Neural progenitor cell (in vitro differentiated cells): Measurements from ENCODE around the gene GOLGA1. TPM values are rescaled to one million over a fixed set of nuclear protein-coding genes. Genes with fewer than 3 reads are reported as not detected.

Source experiments
- DNase-seq: peaks from one replicate; pipeline ENCODE4 v3.0.0-alpha.2; 2016; ENCODE audit warnings: low spot score
- H2AFZ ChIP-seq: fragments of 200-600 bp; sonication (generic); replicated peaks from 2 replicates; pipeline ENCODE4 v1.6.1; 2016; ENCODE audit warnings: antibody characterized with exemption
- H3F3A ChIP-seq: fragments of 200-600 bp; sonication (generic); 2 replicates; pipeline ENCODE4 v1.6.1; 2016; ENCODE audit warnings: antibody characterized with exemption, low read depth
- H3K27ac ChIP-seq: fragments of 200-600 bp; sonication (generic); 2 replicates; pipeline ENCODE4 v1.5.1; 2016; ENCODE audit warnings: mild to moderate bottlenecking
- H3K27me3 ChIP-seq: fragments of 200-600 bp; sonication (generic); 2 replicates; pipeline ENCODE4 v1.6.1; 2016; ENCODE audit warnings: mild to moderate bottlenecking, moderate library complexity
- H3K36me3 ChIP-seq: fragments of 200-600 bp; sonication (generic); 2 replicates; pipeline ENCODE4 v1.5.1; 2016
- H3K4me1 ChIP-seq: fragments of 200-600 bp; sonication (generic); 2 replicates; pipeline ENCODE4 v1.6.1; 2016; ENCODE audit warnings: mixed run types
- H3K4me2 ChIP-seq: fragments of 200-600 bp; sonication (generic); 2 replicates; pipeline ENCODE4 v1.6.1; 2016
- H3K4me3 ChIP-seq: fragments of 200-600 bp; sonication (generic); 2 replicates; pipeline ENCODE4 v1.5.1; 2016
- H3K79me2 ChIP-seq: fragments of 200-600 bp; sonication (generic); 2 replicates; pipeline ENCODE4 v1.6.1; 2016; ENCODE audit warnings: low read depth
- H3K9ac ChIP-seq: fragments of 200-600 bp; sonication (generic); 2 replicates; pipeline ENCODE4 v1.6.1; 2016
- H3K9me3 ChIP-seq: fragments of 200-600 bp; sonication (generic); 2 replicates; pipeline ENCODE4 v1.5.1; 2016; ENCODE audit warnings: low read depth
- H4K20me1 ChIP-seq: fragments of 200-600 bp; sonication (generic); 2 replicates; pipeline ENCODE4 v1.6.1; 2016; ENCODE audit warnings: low read depth
- H3K27ac Mint-ChIP-seq: 3 replicates; pipeline ENCODE4 v1.8.0; 2021; ENCODE audit warnings: mixed read lengths
- H3K27me3 Mint-ChIP-seq: 2 replicates; pipeline ENCODE4 v1.8.0; 2022; ENCODE audit warnings: low read depth, mild to moderate bottlenecking, inconsistent platforms, moderate library complexity, mixed read lengths; ENCODE audit not compliant: insufficient read depth
- H3K36me3 Mint-ChIP-seq: 3 replicates; pipeline ENCODE4 v1.8.0; 2021; ENCODE audit warnings: mixed read lengths
- H3K4me1 Mint-ChIP-seq: 3 replicates; pipeline ENCODE4 v1.8.0; 2021; ENCODE audit warnings: mixed read lengths
- H3K4me3 Mint-ChIP-seq: 3 replicates; pipeline ENCODE4 v1.8.0; 2021; ENCODE audit warnings: mild to moderate bottlenecking, moderate library complexity, mixed read lengths
- H3K9me3 Mint-ChIP-seq: 3 replicates; pipeline ENCODE4 v1.8.0; 2020; ENCODE audit warnings: mixed read lengths
- CTCF ChIP-seq: fragments of 200-600 bp; sonication (generic); IDR thresholded peaks from 2 replicates; pipeline ENCODE4 v1.5.1; 2017; ENCODE audit warnings: antibody characterized with exemption, mild to moderate bottlenecking
- EZH2 ChIP-seq: fragments of 200-600 bp; sonication (generic); IDR thresholded peaks from 2 replicates; pipeline ENCODE4 v1.6.1; 2017; ENCODE audit warnings: antibody characterized with exemption, mild to moderate bottlenecking, moderate library complexity
- EZH2phosphoT487 ChIP-seq: fragments of 200-600 bp; sonication (generic); IDR thresholded peaks from 2 replicates; pipeline ENCODE4 v1.6.1; 2017; ENCODE audit warnings: antibody characterized with exemption
- total RNA-seq: library from RNA; depleted of rRNA; stranded (reverse); fragments of >200 nt; gene quantifications from 2 replicates; pipeline ENCODE4 v1.2.3, GENCODE V29; 2015; ENCODE audit warnings: low replicate concordance

The GOLGA1 gene
- total RNA-seq, 1 donor from 2014 or later: 17.8 TPM

GRCh38 chr9:124975131-124975530, 34.2 kb upstream of the GOLGA1 start:
- H3K4me3 Mint-ChIP-seq: no peak overlapping the region
- peaks cover 8% of the 10 kb centered on the region for H3K36me3 Mint-ChIP-seq
- Histone ChIP-seq H3K36me3 (peaks cover 9% of the 10 kb centered on the region), H3K79me2 (no peaks in the 10 kb centered on the region), H3K27ac (no peak overlapping the region), H2AFZ (no peak overlapping the region), H3K9ac (no peak overlapping the region), H4K20me1 (no peaks in the 10 kb centered on the region), H3K9me3 (no peaks in the 10 kb centered on the region), H3K4me3 (no peak overlapping the region), H3K4me1 (no peaks in the 10 kb centered on the region), H3K4me2 (no peak overlapping the region), H3F3A (no peaks in the 10 kb centered on the region), H3K27me3 (no peaks in the 10 kb centered on the region)
- H3K4me1 Mint-ChIP-seq: no peaks in the 10 kb centered on the region
- DNase-seq: no peak
- no peaks in the 10 kb centered on the region for H3K9me3 Mint-ChIP-seq
- no peak for TF ChIP-seq EZH2
- TF ChIP-seq CTCF: no peak
- no peak for TF ChIP-seq EZH2phosphoT487
- H3K27ac Mint-ChIP-seq: no peak overlapping the region
- peaks cover 2% of the 10 kb centered on the region for H3K27me3 Mint-ChIP-seq

GRCh38 chr9:124973807-124974206, 32.9 kb upstream of the GOLGA1 start:
- no peak for DNase-seq
- no peak overlapping the region for H3K4me3 ChIP-seq
- Mint-ChIP-seq H3K4me1 (no peaks in the 10 kb centered on the region), H3K27ac (no peak overlapping the region), H3K9me3 (no peaks in the 10 kb centered on the region), H3K27me3 (peaks cover 2% of the 10 kb centered on the region), H3K4me3 (no peak overlapping the region), H3K36me3 (peaks cover 9% of the 10 kb centered on the region)
- no peaks in the 10 kb centered on the region for H3K4me1 ChIP-seq
- no peak overlapping the region for H2AFZ ChIP-seq
- H3K79me2 ChIP-seq: no peaks in the 10 kb centered on the region
- TF ChIP-seq EZH2phosphoT487: no peak
- no peak for TF ChIP-seq EZH2
- no peak for TF ChIP-seq CTCF
- H3K27ac ChIP-seq: no peak overlapping the region
- no peak overlapping the region for H3K9ac ChIP-seq
- H3K9me3 ChIP-seq: no peaks in the 10 kb centered on the region
- H3K36me3 ChIP-seq: peaks cover 9% of the 10 kb centered on the region
- no peak overlapping the region for H3K4me2 ChIP-seq
- H4K20me1 ChIP-seq: no peaks in the 10 kb centered on the region
- no peaks in the 10 kb centered on the region for H3K27me3 ChIP-seq
- no peaks in the 10 kb centered on the region for H3F3A ChIP-seq

- no peaks in the 10 kb centered on the region for H3K4me1 Mint-ChIP-seq
- peaks cover 9% of the 10 kb centered on the region for H3K36me3 ChIP-seq
- H3K27ac Mint-ChIP-seq: no peak overlapping the region
- peaks cover 2% of the 10 kb centered on the region for H3K27me3 Mint-ChIP-seq
- no peak overlapping the region for H3K27ac ChIP-seq
- H2AFZ ChIP-seq: no peak overlapping the region
- no peak overlapping the region for H3K4me3 ChIP-seq
- no peak overlapping the region for H3K4me3 Mint-ChIP-seq
- H3F3A ChIP-seq: no peaks in the 10 kb centered on the region
- no peaks in the 10 kb centered on the region for H3K9me3 Mint-ChIP-seq
- H3K79me2 ChIP-seq: no peaks in the 10 kb centered on the region
- H3K9ac ChIP-seq: no peak overlapping the region
- H3K36me3 Mint-ChIP-seq: peaks cover 12% of the 10 kb centered on the region
- no peaks in the 10 kb centered on the region for H3K9me3 ChIP-seq
- no peaks in the 10 kb centered on the region for H4K20me1 ChIP-seq
- no peak for DNase-seq
- H3K4me2 ChIP-seq: no peak overlapping the region
- H3K27me3 ChIP-seq: no peaks in the 10 kb centered on the region
- H3K4me1 ChIP-seq: no peaks in the 10 kb centered on the region
- no peak for TF ChIP-seq CTCF
- no peak for TF ChIP-seq EZH2
- no peak for TF ChIP-seq EZH2phosphoT487
These were observed 31.4 kb upstream of the GOLGA1 start for GRCh38 chr9:124972241-124972770.
